BLaER1 (cell line): ENCODE data around the gene PDE7B.

ENCODE experiments used
- H3K27ac ChIP-seq: shearing (Covaris generic); formaldehyde crosslinking; 2 replicates; pipeline ENCODE4 v1.8.1; 2022
- H3K27me3 ChIP-seq: shearing (Covaris generic); formaldehyde crosslinking; 2 replicates; pipeline ENCODE4 v1.8.1; 2022
- H3K36me3 ChIP-seq: shearing (Covaris generic); formaldehyde crosslinking; 2 replicates; pipeline ENCODE4 v1.8.1; 2022
- H3K4me1 ChIP-seq: shearing (Covaris generic); formaldehyde crosslinking; 2 replicates; pipeline ENCODE4 v1.8.1; 2022
- H3K4me2 ChIP-seq: shearing (Covaris generic); formaldehyde crosslinking; 2 replicates; pipeline ENCODE4 v1.8.1; 2022
- H3K4me3 ChIP-seq: shearing (Covaris generic); formaldehyde crosslinking; 2 replicates; pipeline ENCODE4 v1.8.1; 2022
- H3K9ac ChIP-seq: shearing (Covaris generic); formaldehyde crosslinking; 2 replicates; pipeline ENCODE4 v1.8.1; 2022
- H3K9me3 ChIP-seq: shearing (Covaris generic); formaldehyde crosslinking; 2 replicates; pipeline ENCODE4 v1.8.1; 2022
- H4K20me1 ChIP-seq: shearing (Covaris generic); formaldehyde crosslinking; 2 replicates; pipeline ENCODE4 v1.8.1; 2022
- Cebpa-rat ChIP-seq: shearing (Covaris generic); IDR thresholded peaks from 2 replicates; pipeline ENCODE4 v1.8.1; 2022

Gene PDE7B

GRCh38 chr6:136175873-136176272 lies 324.4 kb downstream of the PDE7B start:
- H3K4me3 ChIP-seq, result no peak overlapping the region
- no peaks in the 10 kb centered on the region for H3K4me1 ChIP-seq
- no peak for TF ChIP-seq Cebpa-rat
- H3K4me2 ChIP-seq, result no peak overlapping the region
- H3K27me3 ChIP-seq, result no peaks in the 10 kb centered on the region
- no peak overlapping the region for H3K9ac ChIP-seq
- H3K27ac ChIP-seq, result no peak overlapping the region
- no peaks in the 10 kb centered on the region for H3K36me3 ChIP-seq
- H3K9me3 ChIP-seq, result no peaks in the 10 kb centered on the region
- H4K20me1 ChIP-seq, result no peaks in the 10 kb centered on the region

- Histone ChIP-seq H3K9ac (no peak overlapping the region), H3K27me3 (no peaks in the 10 kb centered on the region), H3K4me1 (no peaks in the 10 kb centered on the region), H3K36me3 (no peaks in the 10 kb centered on the region), H3K27ac (no peak overlapping the region), H3K4me3 (no peak overlapping the region), H3K4me2 (no peak overlapping the region), H3K9me3 (no peaks in the 10 kb centered on the region), H4K20me1 (no peaks in the 10 kb centered on the region)
- no peak for TF ChIP-seq Cebpa-rat
Observed at GRCh38 chr6:136178749-136179148, 327.2 kb downstream of the PDE7B start.

DNA sequence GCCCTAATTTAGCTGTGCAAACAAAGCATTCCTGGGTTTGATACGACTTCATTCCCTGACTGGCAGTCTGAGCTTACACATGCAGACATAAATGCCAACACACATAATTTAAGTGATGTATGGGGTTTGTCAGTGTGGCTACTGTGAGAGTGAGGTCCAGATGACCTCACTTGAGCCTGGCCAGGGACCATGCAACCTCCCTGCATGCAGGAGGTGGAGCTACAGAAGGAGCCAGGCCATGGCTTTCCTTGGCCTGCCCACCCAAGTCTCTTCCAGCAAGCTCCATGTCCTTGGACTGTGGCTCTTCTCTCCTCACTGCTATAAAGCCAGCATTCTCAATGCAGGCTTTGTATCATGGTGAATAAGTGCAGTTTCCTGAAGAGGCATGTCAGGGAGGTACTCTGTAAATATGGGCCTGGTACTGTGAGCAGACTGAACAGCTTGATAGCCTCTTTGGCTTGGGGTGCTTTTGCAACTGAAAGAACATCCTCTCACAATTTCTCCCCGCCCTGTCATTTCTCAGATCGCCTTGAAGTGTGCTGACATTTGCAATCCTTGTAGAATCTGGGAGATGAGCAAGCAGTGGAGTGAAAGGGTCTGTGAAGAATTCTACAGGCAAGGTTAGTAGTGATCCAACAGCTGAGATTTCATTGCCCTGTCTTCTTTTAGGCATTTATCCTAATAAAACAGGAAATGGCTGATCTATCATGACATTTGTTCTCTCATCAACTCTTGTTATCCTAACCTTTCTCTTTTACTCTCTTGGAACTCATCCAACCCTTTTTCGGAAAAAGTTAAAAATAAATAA lies 329.4 kb downstream of the PDE7B start:
- Histone ChIP-seq H3K27ac (no peak overlapping the region), H3K4me2 (no peak overlapping the region), H3K27me3 (no peaks in the 10 kb centered on the region), H3K4me3 (no peak overlapping the region), H3K36me3 (no peaks in the 10 kb centered on the region), H3K4me1 (peaks cover 9% of the 10 kb centered on the region; the same call in 1 of the 2 replicates), H3K9me3 (no peaks in the 10 kb centered on the region), H4K20me1 (no peaks in the 10 kb centered on the region), H3K9ac (no peak overlapping the region)
- TF ChIP-seq Cebpa-rat, result no peak

DNA sequence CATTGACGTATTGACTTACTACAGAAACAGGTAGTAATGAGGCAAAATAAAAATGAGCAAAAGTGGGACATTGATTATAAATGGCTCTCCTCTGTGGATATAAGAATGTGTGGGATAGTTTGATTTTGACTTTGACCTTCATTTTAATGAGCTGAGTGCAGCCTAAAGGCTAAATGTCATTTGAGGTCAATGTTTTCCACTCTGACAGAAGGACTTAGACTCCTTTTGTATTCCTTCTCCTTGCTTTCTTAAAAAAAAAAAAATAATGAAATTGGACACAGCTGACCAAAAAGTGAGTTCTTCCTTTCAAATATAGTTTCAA lies 330.0 kb downstream of the PDE7B start:
- no peak overlapping the region for H3K27ac ChIP-seq
- no peaks in the 10 kb centered on the region for H3K9me3 ChIP-seq
- no peak overlapping the region for H3K4me3 ChIP-seq
- TF ChIP-seq Cebpa-rat, result no peak
- no peak overlapping the region for H3K9ac ChIP-seq
- peaks cover 12% of the 10 kb centered on the region for H3K4me1 ChIP-seq
- no peak overlapping the region for H3K4me2 ChIP-seq
- H4K20me1 ChIP-seq, result no peaks in the 10 kb centered on the region
- no peaks in the 10 kb centered on the region for H3K36me3 ChIP-seq
- no peaks in the 10 kb centered on the region for H3K27me3 ChIP-seq

DNA sequence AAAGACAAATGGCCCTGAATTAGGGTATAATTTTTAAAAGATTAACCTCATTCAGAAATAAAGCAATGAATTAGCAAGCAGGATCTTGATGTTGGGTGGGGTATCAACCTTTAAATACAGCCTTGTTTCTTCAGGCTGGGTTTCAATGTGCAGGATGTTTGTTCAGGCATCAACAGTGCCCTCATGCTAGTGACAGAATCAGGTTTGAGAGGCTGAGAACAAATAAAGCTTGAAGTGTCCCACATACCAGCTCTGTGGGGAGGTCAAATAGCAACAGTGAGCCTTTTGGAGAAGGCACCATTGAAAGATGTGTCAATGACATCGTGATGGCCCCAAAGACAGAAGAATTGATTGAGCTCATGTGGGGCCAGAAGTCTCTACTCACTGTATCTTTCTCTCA lies 330.4 kb downstream of the PDE7B start:
- Histone ChIP-seq H3K4me2 (no peak overlapping the region), H3K9ac (no peak overlapping the region), H3K4me1 (peaks cover 16% of the 10 kb centered on the region), H3K9me3 (no peaks in the 10 kb centered on the region), H3K27me3 (no peaks in the 10 kb centered on the region), H3K4me3 (no peak overlapping the region), H3K36me3 (no peaks in the 10 kb centered on the region), H3K27ac (no peak overlapping the region), H4K20me1 (no peaks in the 10 kb centered on the region)
- no peak for TF ChIP-seq Cebpa-rat

- no peaks in the 10 kb centered on the region for H3K36me3 ChIP-seq
- H3K27me3 ChIP-seq, result no peaks in the 10 kb centered on the region
- no peaks in the 10 kb centered on the region for H3K9me3 ChIP-seq
- TF ChIP-seq Cebpa-rat, result no peak
- no peak overlapping the region for H3K27ac ChIP-seq
- H3K4me2 ChIP-seq, result peak overlapping the region; percentile 14; the same call in 1 of the 2 replicates
- H3K4me3 ChIP-seq, result no peak overlapping the region
- no peak overlapping the region for H3K9ac ChIP-seq
- peaks cover 16% of the 10 kb centered on the region for H3K4me1 ChIP-seq
- no peaks in the 10 kb centered on the region for H4K20me1 ChIP-seq
Observed at GRCh38 chr6:136184738-136185137, 333.2 kb downstream of the PDE7B start.

- TF ChIP-seq Cebpa-rat, result no peak
- H3K9me3 ChIP-seq, result no peaks in the 10 kb centered on the region
- no peak overlapping the region for H3K27ac ChIP-seq
- H3K27me3 ChIP-seq, result no peaks in the 10 kb centered on the region
- no peak overlapping the region for H3K9ac ChIP-seq
- H3K4me2 ChIP-seq, result peak overlapping the region; percentile 49
- H4K20me1 ChIP-seq, result no peaks in the 10 kb centered on the region
- H3K4me3 ChIP-seq, result no peak overlapping the region
- H3K4me1 ChIP-seq, result peaks cover 16% of the 10 kb centered on the region
- H3K36me3 ChIP-seq, result no peaks in the 10 kb centered on the region
Observed at GRCh38 chr6:136186363-136186762, 334.9 kb downstream of the PDE7B start.

GRCh38 chr6:136188486-136188885 lies 337.0 kb downstream of the PDE7B start:
- Histone ChIP-seq H3K9ac (no peak overlapping the region), H3K27me3 (no peaks in the 10 kb centered on the region), H3K4me3 (no peak overlapping the region), H3K4me1 (peaks cover 16% of the 10 kb centered on the region), H3K36me3 (no peaks in the 10 kb centered on the region), H3K4me2 (no peak overlapping the region), H4K20me1 (no peaks in the 10 kb centered on the region), H3K27ac (no peak overlapping the region), H3K9me3 (no peaks in the 10 kb centered on the region)
- no peak for TF ChIP-seq Cebpa-rat

GRCh38 chr6:136189104-136189503 lies 337.6 kb downstream of the PDE7B start:
- Histone ChIP-seq H3K9ac (no peak overlapping the region), H3K36me3 (no peaks in the 10 kb centered on the region), H3K9me3 (no peaks in the 10 kb centered on the region), H3K4me1 (peaks cover 16% of the 10 kb centered on the region), H3K27me3 (no peaks in the 10 kb centered on the region), H3K4me3 (no peak overlapping the region), H3K27ac (no peak overlapping the region), H3K4me2 (no peak overlapping the region), H4K20me1 (no peaks in the 10 kb centered on the region)
- no peak for TF ChIP-seq Cebpa-rat

DNA sequence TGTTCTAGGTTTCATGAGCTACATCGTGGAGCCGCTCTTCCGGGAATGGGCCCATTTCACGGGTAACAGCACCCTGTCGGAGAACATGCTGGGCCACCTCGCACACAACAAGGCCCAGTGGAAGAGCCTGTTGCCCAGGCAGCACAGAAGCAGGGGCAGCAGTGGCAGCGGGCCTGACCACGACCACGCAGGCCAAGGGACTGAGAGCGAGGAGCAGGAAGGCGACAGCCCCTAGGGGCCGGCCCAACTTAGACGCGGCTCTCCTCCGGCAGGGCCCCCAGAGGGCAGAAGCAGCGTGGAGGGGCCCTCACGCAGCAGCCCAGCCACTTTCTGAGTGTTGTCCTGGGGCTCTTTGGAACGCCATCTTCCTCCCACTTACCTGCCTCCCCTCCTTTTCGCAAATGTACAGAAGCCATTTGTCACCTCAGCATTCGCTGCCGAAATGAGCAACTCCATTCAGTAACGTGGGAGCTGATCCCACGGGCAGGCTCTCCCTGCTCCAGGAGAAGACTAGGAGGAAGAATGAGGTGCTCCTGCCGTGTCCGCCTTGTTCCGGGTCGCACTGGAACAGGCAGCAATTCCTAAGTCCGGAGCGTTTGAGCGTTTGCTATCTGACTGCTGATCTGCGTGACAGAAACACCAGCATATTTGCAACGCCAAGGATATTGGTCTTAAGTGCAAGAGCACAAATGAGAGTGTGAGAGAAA lies 340.3 kb downstream of the PDE7B start:
- no peak overlapping the region for H3K27ac ChIP-seq
- H3K27me3 ChIP-seq, result no peaks in the 10 kb centered on the region
- peaks cover 2% of the 10 kb centered on the region for H3K4me1 ChIP-seq
- no peak overlapping the region for H3K4me2 ChIP-seq
- no peak for TF ChIP-seq Cebpa-rat
- H3K4me3 ChIP-seq, result no peak overlapping the region
- no peaks in the 10 kb centered on the region for H4K20me1 ChIP-seq
- no peak overlapping the region for H3K9ac ChIP-seq
- H3K36me3 ChIP-seq, result no peaks in the 10 kb centered on the region
- H3K9me3 ChIP-seq, result no peaks in the 10 kb centered on the region
